Stomach smooth muscle (tissue), 2 donors: Measurements from ENCODE around the gene ASB4.
"Not testable (repeated sequence)": the region's sequence is repeated elsewhere in the genome, so short reads cannot be mapped to it uniquely, and the experiment has no call there.

Source experiments
- H3K27ac ChIP-seq: one replicate; pipeline ENCODE4 v1.7.0; 2013; ENCODE audit warnings: mild to moderate bottlenecking, low read length, inconsistent platforms
- H3K27me3 ChIP-seq, 2 donors: one replicate each; pipeline ENCODE4 v1.7.0; 2013; ENCODE audit warnings: low read length in 2 of 2; ENCODE audit not compliant: insufficient read depth in 2 of 2, control insufficient read depth in 1 of 2
- H3K36me3 ChIP-seq, 2 donors: one replicate each; pipeline ENCODE4 v1.7.0; 2013; ENCODE audit warnings: low read length in 2 of 2; ENCODE audit not compliant: control insufficient read depth in 2 of 2, insufficient read depth in 2 of 2
- H3K4me1 ChIP-seq: one replicate; pipeline ENCODE4 v1.7.0; 2013; ENCODE audit warnings: low read length; ENCODE audit not compliant: control insufficient read depth, insufficient read depth
- H3K4me3 ChIP-seq, 2 donors: one replicate each; pipeline ENCODE4 v1.7.0; 2013; ENCODE audit warnings: low read length in 2 of 2
- H3K9ac ChIP-seq, 2 donors: one replicate each; pipeline ENCODE4 v1.7.0; 2013; ENCODE audit warnings: low read length in 2 of 2, mild to moderate bottlenecking in 1 of 2
- H3K9me3 ChIP-seq, 2 donors: one replicate each; pipeline ENCODE4 v1.7.0; 2013; ENCODE audit warnings: low read length in 2 of 2; ENCODE audit not compliant: control insufficient read depth in 2 of 2
- donor health status: healthy.
- donor health status: Pancreatic carcinoma.

ASB4 gene

DNA sequence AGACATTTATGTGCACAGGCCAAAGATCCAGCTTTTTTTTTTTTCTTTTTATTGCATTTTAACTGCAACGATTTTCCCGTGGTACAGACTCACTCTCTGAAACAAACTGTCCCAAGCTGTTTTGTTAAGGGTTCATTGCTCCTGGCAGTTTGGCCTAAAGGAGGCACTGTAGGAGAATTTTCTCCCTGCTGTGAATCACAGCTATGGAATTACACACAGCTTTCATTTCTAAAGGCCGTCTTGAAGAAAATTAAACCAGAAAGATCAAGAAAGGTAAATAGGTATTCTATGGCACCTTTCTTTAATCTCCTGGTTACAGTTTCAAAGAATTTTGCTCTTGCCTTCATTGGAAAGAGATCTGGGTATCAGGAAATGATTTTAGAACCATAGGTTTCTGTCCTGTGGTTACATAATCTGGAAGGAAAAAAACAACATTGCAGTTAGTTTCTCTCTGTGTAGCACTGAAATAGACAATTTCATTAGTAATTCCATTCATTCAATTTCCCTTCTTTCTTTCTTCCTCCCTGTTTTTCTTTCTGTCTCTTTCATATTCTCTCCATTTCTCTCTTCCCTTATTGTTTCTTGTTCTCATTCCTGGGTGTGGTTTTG, 59.4 kb downstream of the ASB4 start:
- H3K36me3 ChIP-seq = no peaks in the 10 kb centered on the region
- H3K9ac ChIP-seq = peak overlapping the region; percentile 74 to 77
- no peaks in the 10 kb centered on the region for H3K27me3 ChIP-seq
- peaks cover 23% of the 10 kb centered on the region for H3K4me1 ChIP-seq
- H3K27ac ChIP-seq = peak overlapping the region; percentile 83
- no peaks in the 10 kb centered on the region for H3K9me3 ChIP-seq
- H3K4me3 ChIP-seq = peak overlapping the region; percentile 60 to 64

DNA sequence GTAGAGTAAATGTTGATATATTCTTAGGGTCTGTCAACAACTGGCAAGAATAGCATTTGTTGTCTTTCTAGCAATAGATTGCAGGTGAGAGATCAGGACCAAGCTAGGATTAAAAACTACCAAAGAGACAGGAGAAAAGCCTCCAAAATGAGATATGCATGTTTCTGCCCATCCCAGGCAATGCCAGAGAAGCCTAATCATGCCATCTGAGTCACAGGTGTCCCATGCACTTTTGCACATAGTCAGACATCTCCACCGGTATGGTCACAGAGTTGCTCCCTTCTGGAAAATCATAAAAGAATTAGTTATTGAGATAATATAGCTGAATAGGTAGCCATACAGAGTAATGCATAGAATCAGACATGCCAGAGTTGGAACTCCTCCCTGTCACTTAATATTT, 59.9 kb downstream of the ASB4 start:
- Histone ChIP-seq H3K4me1 (peaks cover 27% of the 10 kb centered on the region), H3K9ac (peak overlapping the region; percentile 74 to 77), H3K4me3 (peak overlapping the region; percentile 60 to 64), H3K36me3 (no peaks in the 10 kb centered on the region), H3K9me3 (no peaks in the 10 kb centered on the region), H3K27ac (peak overlapping the region; percentile 83), H3K27me3 (no peaks in the 10 kb centered on the region)

GRCh38 chr7:95546647-95547046, 60.9 kb downstream of the ASB4 start:
- Histone ChIP-seq H3K9ac (peak overlapping the region; percentile 7 to 58), H3K4me1 (peaks cover 30% of the 10 kb centered on the region), H3K4me3 (peak overlapping the region; percentile 26 to 57), H3K27me3 (no peaks in the 10 kb centered on the region), H3K27ac (peak overlapping the region; percentile 83), H3K9me3 (no peaks in the 10 kb centered on the region), H3K36me3 (no peaks in the 10 kb centered on the region)

GRCh38 chr7:95547361-95548348, 61.9 kb downstream of the ASB4 start:
- H3K4me3 ChIP-seq = no peak overlapping the region
- H3K36me3 ChIP-seq = no peaks in the 10 kb centered on the region
- H3K27me3 ChIP-seq = no peaks in the 10 kb centered on the region
- peak overlapping the region; percentile 83 for H3K27ac ChIP-seq
- H3K9me3 ChIP-seq = no peaks in the 10 kb centered on the region
- H3K4me1 ChIP-seq = peaks cover 30% of the 10 kb centered on the region
- no peak overlapping the region for H3K9ac ChIP-seq

DNA sequence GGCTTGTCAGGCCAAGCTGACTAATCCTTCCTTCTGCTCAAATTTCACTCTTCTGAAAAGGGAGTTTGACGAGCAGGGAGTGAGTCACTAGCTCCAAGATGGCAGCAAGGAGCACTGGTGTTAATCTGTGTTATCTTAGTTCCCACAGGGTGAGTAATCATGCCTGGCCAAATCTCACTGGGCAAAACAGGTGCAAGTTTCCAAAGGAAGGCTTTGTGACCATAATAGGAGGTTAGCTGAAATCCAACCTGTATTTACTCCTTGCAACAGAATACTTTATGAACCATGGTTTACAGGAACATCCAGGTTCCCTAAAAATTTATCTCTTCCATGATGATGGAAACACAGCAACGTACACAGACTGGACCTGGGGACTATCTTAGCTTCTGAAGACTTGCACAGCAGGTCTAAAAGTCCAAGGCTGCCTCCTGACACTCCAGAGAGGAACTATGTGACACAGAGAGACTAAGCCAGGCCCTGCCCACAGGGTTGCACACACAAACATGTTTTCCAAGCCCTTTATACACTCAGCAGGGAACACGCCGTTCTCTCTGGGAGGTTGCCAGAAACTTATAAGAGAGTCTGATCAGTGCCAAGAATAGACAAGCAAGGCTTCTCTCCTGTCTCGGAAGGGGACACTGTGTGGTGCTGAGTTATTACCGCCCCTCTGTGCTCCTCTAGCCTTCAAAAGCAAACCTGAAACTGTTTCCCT, 64.2 kb downstream of the ASB4 start:
- Histone ChIP-seq H3K4me3 (peak overlapping the region; percentile 50 to 52), H3K9ac (peak overlapping the region; percentile 59 to 76), H3K4me1 (peaks cover 30% of the 10 kb centered on the region), H3K27ac (peak overlapping the region; percentile 98), H3K27me3 (no peaks in the 10 kb centered on the region), H3K9me3 (no peaks in the 10 kb centered on the region), H3K36me3 (no peaks in the 10 kb centered on the region)

DNA sequence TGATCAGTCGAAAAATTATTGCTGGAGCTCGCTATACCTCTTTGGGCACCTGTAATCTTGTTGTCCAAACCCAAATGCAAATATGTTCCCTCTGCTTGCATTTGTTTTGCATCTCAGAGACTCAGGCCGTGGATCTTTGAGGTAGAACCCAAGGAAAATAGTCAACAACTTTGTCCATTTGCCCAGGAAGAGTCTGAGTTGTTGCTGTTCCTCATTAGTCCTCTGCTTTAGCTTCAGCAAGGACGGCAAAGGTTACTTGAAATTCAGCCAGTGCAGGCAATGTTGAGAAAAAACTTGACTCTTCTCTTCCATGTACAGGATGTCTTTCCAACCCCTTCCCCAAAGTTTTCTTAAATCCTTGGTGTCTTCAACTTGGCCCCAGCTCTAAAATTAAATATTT, 64.8 kb downstream of the ASB4 start:
- peak overlapping the region; percentile 40 to 76 for H3K9ac ChIP-seq
- no peaks in the 10 kb centered on the region for H3K27me3 ChIP-seq
- no peaks in the 10 kb centered on the region for H3K36me3 ChIP-seq
- peaks cover 29% of the 10 kb centered on the region for H3K4me1 ChIP-seq
- peak overlapping the region; percentile 98 for H3K27ac ChIP-seq
- no peaks in the 10 kb centered on the region for H3K9me3 ChIP-seq
- H3K4me3 ChIP-seq = peak overlapping the region; percentile 29 to 52

DNA sequence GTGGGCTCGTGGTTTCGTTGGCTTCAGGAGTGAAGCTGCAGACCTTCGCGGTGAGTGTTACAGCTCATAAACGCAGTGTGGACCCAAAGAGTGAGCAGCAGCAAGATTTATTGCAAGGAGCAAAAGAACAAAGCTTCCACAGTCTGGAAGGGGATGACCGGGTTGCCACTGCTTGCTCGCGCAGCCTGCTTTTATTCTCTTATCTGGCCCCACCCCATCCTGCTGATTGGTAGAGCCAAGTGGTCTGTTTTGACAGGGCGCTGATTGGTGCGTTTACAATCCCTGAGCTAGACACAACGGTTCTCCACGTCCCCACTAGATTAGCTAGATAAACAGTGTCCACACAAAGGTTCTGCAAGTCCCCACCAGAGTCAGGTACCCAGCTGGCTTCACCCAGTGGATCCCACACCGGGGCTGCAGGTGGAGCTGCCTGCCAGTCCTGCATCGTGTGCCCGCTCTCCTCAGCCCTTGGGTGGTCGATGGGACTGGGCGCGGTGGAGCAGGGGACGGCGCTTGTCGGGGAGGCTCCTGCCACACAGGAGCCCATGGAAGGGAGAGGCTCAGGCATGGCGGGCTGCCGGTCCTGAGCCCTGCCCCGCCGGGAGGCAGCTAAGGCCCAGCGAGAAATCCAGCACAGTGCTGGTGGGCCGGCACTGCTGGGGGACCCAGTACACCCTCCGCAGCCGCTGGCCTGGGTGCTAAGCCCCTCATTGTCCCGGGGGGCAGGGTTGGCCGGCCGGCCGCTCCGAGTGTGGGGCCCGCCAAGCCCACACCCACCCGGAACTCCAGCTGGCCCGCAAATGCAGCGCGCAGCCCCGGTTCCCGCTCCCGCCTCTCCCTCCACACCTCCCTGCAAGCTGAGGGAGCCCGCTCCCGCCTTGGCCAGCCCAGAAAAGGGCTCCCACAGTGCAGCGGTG, 66.5 kb downstream of the ASB4 start:
- not testable (repeated sequence) for H3K4me3 ChIP-seq, H3K36me3 ChIP-seq, H3K27ac ChIP-seq, H3K27me3 ChIP-seq, H3K9me3 ChIP-seq, H3K9ac ChIP-seq
- H3K4me1 ChIP-seq = peaks cover 20% of the 10 kb centered on the region

GRCh38 chr7:95553939-95554338, 68.2 kb downstream of the ASB4 start:
- Histone ChIP-seq H3K27ac (no peak overlapping the region), H3K4me1 (peaks cover 15% of the 10 kb centered on the region), H3K9ac (no peak overlapping the region), H3K4me3 (no peak overlapping the region), H3K9me3 (no peaks in the 10 kb centered on the region), H3K36me3 (no peaks in the 10 kb centered on the region), H3K27me3 (no peaks in the 10 kb centered on the region)

- Histone ChIP-seq H3K4me1 (no peaks in the 10 kb centered on the region), H3K36me3 (no peaks in the 10 kb centered on the region)
Measured at GRCh38 chr7:95556777-95557176, 71.0 kb downstream of the ASB4 start.

GRCh38 chr7:95558864-95559263, 73.1 kb downstream of the ASB4 start:
- Histone ChIP-seq H3K9ac (no peak overlapping the region), H3K9me3 (no peaks in the 10 kb centered on the region), H3K27ac (no peak overlapping the region), H3K4me1 (no peaks in the 10 kb centered on the region), H3K4me3 (no peak overlapping the region), H3K27me3 (no peaks in the 10 kb centered on the region), H3K36me3 (no peaks in the 10 kb centered on the region)

More at GRCh38 chr7:95556777-95557176, 71.0 kb downstream of the ASB4 start:
- H3K27ac ChIP-seq = no peak overlapping the region
- no peaks in the 10 kb centered on the region for H3K27me3 ChIP-seq
- no peaks in the 10 kb centered on the region for H3K9me3 ChIP-seq
- no peak overlapping the region for H3K4me3 ChIP-seq
- H3K9ac ChIP-seq = no peak overlapping the region
